ENCODE data around the gene MARK2. TPM values are rescaled to one million over a fixed set of nuclear protein-coding genes. Genes with fewer than 3 reads are reported as not detected.

The MARK2 gene
- total RNA-seq, 1 donor from 2014 or later = 41.5 TPM

- no peaks in the 10 kb centered on the region for H3K9me3 Mint-ChIP-seq
- no peaks in the 10 kb centered on the region for H3K27me3 Mint-ChIP-seq
- ChIA-PET POLR2A (interaction anchor here (1.0 kb wide), 1 partner anchor 11 kb away, joined by 3 read pairs; the partner anchor contains the start of gene MARK2), CTCF (no interaction called here)
- ATAC-seq (ENCODE audit: low read depth) (no peak), DNase-seq (no peak)
- no peak overlapping the region for H3K27ac Mint-ChIP-seq
- peaks cover 62% of the 10 kb centered on the region for H3K36me3 Mint-ChIP-seq (ENCODE audit: low read depth)
- peaks cover 57% of the 10 kb centered on the region for H3K4me1 Mint-ChIP-seq
- H3K4me3 Mint-ChIP-seq = no peak overlapping the region
- intact Hi-C loops (cut with micrococcal nuclease) = no loop called here
- no peak for TF ChIP-seq CTCF (IDR thresholded peaks at IDR 0.05)
Measured at GRCh38 chr11:63849691-63850090, 10.8 kb downstream of the MARK2 start.

DNA sequence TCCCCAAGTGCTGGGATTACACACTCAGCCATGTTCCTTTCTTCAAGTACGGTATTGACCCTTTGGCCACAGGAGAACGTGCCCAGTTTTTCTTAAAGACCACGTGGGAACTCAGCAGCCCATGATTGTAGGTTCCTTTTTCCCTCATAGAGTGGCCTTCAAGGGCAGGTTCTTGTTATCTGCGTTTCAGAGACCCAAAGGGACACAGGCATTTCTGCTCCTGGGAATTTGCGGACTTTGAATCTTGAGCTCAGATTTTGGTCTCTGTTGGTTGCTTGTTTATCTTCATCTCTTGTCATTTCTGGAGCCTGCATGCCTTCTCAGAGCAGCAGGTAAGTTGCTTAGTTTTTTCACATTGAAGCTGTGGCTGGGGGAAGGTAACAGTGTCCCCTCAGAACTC is 12.0 kb downstream of the MARK2 start:
- CTCF ChIA-PET = no interaction called here
- Mint-ChIP-seq H3K9me3 (no peaks in the 10 kb centered on the region), H3K27ac (peak overlapping the region; percentile 67), H3K27me3 (no peaks in the 10 kb centered on the region), H3K36me3 (ENCODE audit: low read depth) (peaks cover 61% of the 10 kb centered on the region), H3K4me3 (peak overlapping the region; percentile 5), H3K4me1 (peaks cover 46% of the 10 kb centered on the region)
- DNase-seq (no peak), ATAC-seq (ENCODE audit: low read depth) (no peak)
- TF ChIP-seq CTCF (IDR thresholded peaks at IDR 0.05) = no peak
- intact Hi-C loops (cut with micrococcal nuclease) = no loop called here
- POLR2A ChIA-PET = interaction anchor here (1.0 kb wide), 1 partner anchor 12 kb away, joined by 3 read pairs; the partner anchor contains the start of gene MARK2

- ATAC-seq (ENCODE audit: low read depth) (no peak), DNase-seq (no peak)
- H3K27me3 Mint-ChIP-seq = no peaks in the 10 kb centered on the region
- H3K9me3 Mint-ChIP-seq = no peaks in the 10 kb centered on the region
- peak overlapping the region; percentile 67 for H3K27ac Mint-ChIP-seq
- peak overlapping the region; percentile 5 for H3K4me3 Mint-ChIP-seq
- intact Hi-C loops (cut with micrococcal nuclease) = no loop called here
- CTCF ChIA-PET = no interaction called here
- H3K36me3 Mint-ChIP-seq (ENCODE audit: low read depth) = peaks cover 60% of the 10 kb centered on the region
- TF ChIP-seq CTCF (IDR thresholded peaks at IDR 0.05) = no peak
- H3K4me1 Mint-ChIP-seq = peaks cover 46% of the 10 kb centered on the region
- POLR2A ChIA-PET = no interaction called here
Measured at GRCh38 chr11:63851364-63851763, 12.5 kb downstream of the MARK2 start.

- no peaks in the 10 kb centered on the region for H3K9me3 Mint-ChIP-seq
- no peak for TF ChIP-seq CTCF (IDR thresholded peaks at IDR 0.05)
- no peak overlapping the region for H3K27ac Mint-ChIP-seq
- ATAC-seq (ENCODE audit: low read depth) (no peak), DNase-seq (no peak)
- H3K27me3 Mint-ChIP-seq = no peaks in the 10 kb centered on the region
- intact Hi-C loops (cut with micrococcal nuclease) = no loop called here
- no peak overlapping the region for H3K4me3 Mint-ChIP-seq
- peaks cover 34% of the 10 kb centered on the region for H3K4me1 Mint-ChIP-seq
- peaks cover 50% of the 10 kb centered on the region for H3K36me3 Mint-ChIP-seq (ENCODE audit: low read depth)
- ChIA-PET POLR2A (interaction anchor here (0.7 kb wide), 1 partner anchor 23 kb away, joined by 3 read pairs; no protein-coding TSS in a partner anchor), CTCF (interaction anchor here (1.6 kb wide), 1 partner anchor 16 kb away, joined by 5 read pairs; no protein-coding TSS in a partner anchor)
Measured at GRCh38 chr11:63853476-63853875, 14.6 kb downstream of the MARK2 start.

DNA sequence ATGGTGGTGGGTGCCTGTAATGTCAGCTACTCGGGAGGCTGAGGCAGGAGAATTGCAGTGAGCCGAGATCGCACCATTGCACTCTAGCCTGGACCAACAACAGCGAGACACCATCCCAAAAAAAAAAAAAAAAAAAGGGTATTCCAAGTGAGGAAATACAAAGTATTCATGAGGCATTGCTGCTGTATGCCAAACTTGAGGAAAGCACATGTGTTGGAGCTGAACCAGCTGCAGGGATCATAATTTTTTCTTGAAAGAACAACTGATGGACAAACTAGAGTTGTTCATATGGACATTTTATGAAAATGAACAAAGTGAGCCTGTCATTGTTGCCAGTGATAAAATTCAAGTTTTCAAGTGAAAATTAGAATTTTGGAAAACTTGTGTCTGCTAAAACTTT is 15.8 kb downstream of the MARK2 start:
- peaks cover 32% of the 10 kb centered on the region for H3K4me1 Mint-ChIP-seq
- TF ChIP-seq CTCF (IDR thresholded peaks at IDR 0.05) = no peak
- H3K27me3 Mint-ChIP-seq = no peaks in the 10 kb centered on the region
- no peaks in the 10 kb centered on the region for H3K9me3 Mint-ChIP-seq
- ChIA-PET CTCF (no interaction called here), POLR2A (no interaction called here)
- ATAC-seq (ENCODE audit: low read depth) (no peak), DNase-seq (no peak)
- no peak overlapping the region for H3K4me3 Mint-ChIP-seq
- H3K36me3 Mint-ChIP-seq (ENCODE audit: low read depth) = peaks cover 48% of the 10 kb centered on the region
- intact Hi-C loops (cut with micrococcal nuclease) = no loop called here
- no peak overlapping the region for H3K27ac Mint-ChIP-seq

All from activated B cell treated with CpG ODN at 0.5 μM for 24 hours (primary cell).